ENCODE results near the gene ABCC11.

Gene ABCC11

DNA sequence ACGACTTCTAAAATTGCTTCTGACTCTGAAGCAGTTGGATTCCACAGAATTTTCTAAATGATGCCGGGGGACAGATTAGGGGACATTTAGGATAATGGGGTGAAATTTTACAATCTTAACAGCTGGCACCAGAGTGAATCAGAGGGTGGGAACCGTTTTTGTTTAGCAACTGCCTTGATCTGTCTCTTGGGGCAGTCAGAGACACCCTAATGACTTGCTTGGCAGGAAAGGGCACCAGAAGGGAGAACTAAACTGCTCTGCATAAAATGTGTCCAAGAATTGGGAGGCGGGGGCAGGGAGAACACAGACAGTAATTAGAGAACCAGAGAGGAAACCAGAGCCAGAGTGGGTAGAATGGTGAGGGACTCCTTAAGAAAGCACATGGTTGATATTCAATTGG lies 85.4 kb downstream of the ABCC11 start:
- no peak for DNase-seq (ENCODE audit: low read depth)

- no peak for DNase-seq (ENCODE audit: low read depth)
Observed at GRCh38 chr16:48160575-48160974, 86.8 kb downstream of the ABCC11 start.

GRCh38 chr16:48158296-48158695 lies 89.0 kb downstream of the ABCC11 start:
- no peak for DNase-seq (ENCODE audit: low read depth)

GRCh38 chr16:48157794-48158193 lies 89.5 kb downstream of the ABCC11 start:
- no peak for DNase-seq (ENCODE audit: low read depth)

- no peak for DNase-seq (ENCODE audit: low read depth)
Observed at GRCh38 chr16:48157302-48157701, 90.0 kb downstream of the ABCC11 start.

- peak; percentile 68 for DNase-seq (ENCODE audit: low read depth)
Observed at GRCh38 chr16:48156790-48157209, 90.5 kb downstream of the ABCC11 start.

GRCh38 chr16:48155926-48156789 lies 91.2 kb downstream of the ABCC11 start, which contains the start of gene ABCC12:
ABCC12 (minus strand) TSS chr16:48155993; CDS start chr16:48146424, 9,569 bp downstream.
- DNase-seq (ENCODE audit: low read depth), result no peak

GRCh38 chr16:48153774-48154173 lies 93.6 kb downstream of the ABCC11 start:
- no peak for DNase-seq (ENCODE audit: low read depth)

DNA sequence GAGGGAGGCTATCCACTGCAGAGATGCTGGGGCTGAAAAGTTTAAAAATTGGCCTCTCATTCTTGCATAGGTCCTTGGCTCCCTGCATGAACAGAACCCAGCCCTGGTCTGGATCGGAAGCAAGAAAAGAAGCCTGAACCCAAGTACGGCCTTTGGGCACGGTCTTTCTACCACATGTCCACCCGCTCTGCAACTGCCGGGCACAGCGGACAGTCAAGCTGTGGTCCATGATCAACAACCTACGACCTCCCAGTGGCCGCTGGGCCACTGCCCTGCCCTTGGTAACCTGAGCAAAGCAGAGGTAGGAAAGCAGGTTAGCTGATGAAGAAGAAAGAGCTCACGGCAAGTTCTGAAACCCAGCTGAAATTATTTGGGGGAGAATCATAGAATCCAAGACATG lies 95.1 kb downstream of the ABCC11 start:
- no peak for DNase-seq (ENCODE audit: low read depth)

DNA sequence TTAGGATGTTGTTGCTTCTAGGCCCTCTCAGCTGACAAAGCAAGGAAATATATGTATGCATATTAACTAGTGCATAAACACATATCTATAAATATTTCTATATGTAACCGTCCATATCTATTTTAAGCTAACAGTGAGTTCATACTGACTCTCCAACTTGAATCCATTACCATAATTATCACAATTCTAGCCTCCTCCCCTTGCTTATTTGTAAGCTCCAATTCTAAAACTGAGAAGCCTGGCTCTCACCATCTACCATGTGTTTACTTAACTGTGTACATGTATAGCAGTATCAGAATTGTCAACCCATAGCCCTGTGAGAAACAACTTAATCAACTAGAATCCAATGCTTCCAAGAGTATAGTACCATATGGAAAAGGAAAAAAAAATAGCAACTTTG lies 96.6 kb downstream of the ABCC11 start:
- no peak for DNase-seq (ENCODE audit: low read depth)

- no peak for DNase-seq (ENCODE audit: low read depth)
Observed at GRCh38 chr16:48146710-48147109, 100.6 kb downstream of the ABCC11 start.

GRCh38 chr16:48146131-48146530 lies 101.2 kb downstream of the ABCC11 start:
- DNase-seq (ENCODE audit: low read depth), result no peak

GRCh38 chr16:48143812-48144368 lies 103.4 kb downstream of the ABCC11 start:
- DNase-seq (ENCODE audit: low read depth), result no peak

GRCh38 chr16:48140821-48141220 lies 106.5 kb downstream of the ABCC11 start:
- no peak for DNase-seq (ENCODE audit: low read depth)

GRCh38 chr16:48139517-48139916 lies 107.8 kb downstream of the ABCC11 start:
- no peak for DNase-seq (ENCODE audit: low read depth)

DNA sequence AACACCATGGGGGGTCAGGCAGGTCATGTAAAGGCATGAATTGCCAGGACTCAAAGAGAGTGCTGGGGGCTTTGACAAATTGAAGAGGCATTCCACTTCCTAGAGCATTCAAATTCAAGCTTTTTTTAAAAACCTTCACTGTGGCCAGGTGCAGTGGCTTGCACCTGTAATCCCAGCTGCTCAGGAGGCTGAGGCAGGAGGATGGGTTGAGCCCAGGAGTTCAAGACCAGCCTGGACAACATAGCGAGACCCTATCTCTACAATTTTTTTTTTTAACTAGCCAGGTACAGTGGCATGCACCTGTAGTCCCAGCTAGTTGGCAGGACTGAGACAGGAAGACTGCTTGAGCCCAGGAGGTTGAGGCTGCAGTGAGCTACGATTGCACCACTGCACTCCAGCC lies 108.8 kb downstream of the ABCC11 start:
- no peak for DNase-seq (ENCODE audit: low read depth)

GRCh38 chr16:48137822-48138221 lies 109.5 kb downstream of the ABCC11 start:
- DNase-seq (ENCODE audit: low read depth), result no peak

- DNase-seq (ENCODE audit: low read depth), result no peak
Observed at GRCh38 chr16:48136547-48137360, 110.6 kb downstream of the ABCC11 start.

DNA sequence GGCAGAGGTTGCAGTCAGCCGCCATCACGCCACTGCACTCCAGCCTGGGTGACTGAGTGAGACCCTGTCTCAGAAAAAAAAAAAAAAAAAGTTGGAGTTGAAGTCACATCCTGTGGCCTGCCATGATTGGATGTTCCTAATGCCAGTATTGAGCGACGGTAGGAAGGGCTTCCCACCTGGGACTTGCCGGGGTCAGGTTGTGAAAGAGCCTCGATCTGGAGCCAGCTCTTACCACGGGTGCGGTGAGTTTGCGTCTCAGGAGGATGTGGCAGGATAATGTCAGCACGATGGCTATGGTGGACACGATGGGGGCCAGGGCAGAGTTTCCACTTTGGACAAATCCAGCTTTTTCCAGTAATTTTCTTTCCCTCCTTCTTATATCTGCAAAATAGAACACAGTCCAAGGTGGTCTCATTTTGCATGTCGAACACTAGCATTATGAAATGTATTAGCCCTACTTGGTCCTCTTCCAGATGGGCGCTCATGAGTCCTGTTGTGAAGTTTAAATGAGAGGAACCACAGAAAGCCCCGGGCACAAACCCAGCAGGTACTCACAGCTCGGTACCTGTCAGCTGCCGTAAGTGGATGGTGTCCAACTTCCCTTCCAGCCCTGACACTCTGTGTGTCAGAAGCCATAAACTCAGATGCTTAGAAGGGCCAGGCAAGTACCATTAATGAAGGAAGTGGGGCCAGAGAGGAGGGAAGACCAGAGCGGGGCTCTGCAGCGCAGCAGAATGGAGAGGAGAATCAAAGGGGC lies 113.7 kb downstream of the ABCC11 start:
- no peak for DNase-seq (ENCODE audit: low read depth)

DNA sequence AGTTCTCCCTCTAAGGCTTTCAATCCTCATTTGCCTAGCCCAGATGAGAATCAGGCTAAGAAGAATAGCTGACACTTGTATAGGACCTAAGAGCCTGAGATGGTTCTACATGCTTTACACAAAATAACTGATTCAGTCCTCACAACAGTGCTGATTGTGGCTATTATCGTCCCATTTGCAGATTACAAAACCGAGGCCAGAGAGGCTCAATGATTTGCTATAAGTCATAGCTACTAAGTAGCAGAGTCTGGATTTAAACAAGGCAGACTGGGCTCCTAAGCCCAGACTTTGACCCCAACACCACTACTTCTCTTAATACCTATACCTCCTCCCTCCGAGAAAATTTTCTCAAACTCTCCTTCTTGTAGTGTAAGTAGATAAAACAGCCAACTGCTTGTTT lies 114.6 kb downstream of the ABCC11 start:
- DNase-seq (ENCODE audit: low read depth), result no peak

DNA sequence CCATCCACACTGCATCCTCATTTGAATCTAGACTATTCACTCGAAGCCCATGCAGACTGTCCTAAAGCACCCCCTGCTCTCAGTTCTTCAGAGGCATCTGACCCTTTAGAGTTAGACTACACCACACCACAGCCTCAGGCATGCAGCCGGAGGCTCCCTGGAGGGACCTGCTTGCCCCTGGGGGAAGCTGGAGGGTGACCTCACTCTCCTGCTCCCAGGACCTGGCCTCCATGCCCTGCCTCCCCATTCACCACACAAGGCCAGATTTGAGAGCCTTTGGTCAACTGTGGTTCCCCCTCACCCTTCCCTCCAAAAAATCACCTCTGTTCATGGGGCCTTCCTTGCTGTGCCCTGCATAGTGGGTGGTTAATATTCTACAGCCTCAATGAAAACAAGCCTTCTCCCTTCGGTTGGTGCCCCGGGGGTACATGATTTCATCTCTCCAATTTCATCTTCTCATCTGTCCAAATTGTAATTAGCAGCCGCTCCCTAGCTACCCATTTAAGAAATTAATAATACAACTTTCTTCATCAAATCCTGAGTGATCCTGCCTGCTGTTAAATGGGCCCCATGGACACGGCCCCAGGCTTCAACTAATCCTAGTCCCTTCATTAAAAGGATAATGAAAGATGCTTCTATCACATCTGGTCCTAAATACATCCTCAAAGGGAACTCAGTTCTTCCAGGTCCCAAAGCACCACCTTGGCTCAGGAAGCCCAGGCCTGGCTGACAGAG lies 116.0 kb downstream of the ABCC11 start:
- no peak for DNase-seq (ENCODE audit: low read depth)

Measured in activated gamma-delta T cell treated with anti-CD3 and anti-CD28 coated beads, Interleukin-2, amount 50 U/mL, for 16 hours (primary cell).